Gastrocnemius medialis (tissue), 4 donors: Measurements from ENCODE around the gene PIMREG. TPM values are rescaled to one million over a fixed set of nuclear protein-coding genes. Genes with fewer than 3 reads are reported as not detected.

Source experiments
- ATAC-seq, 2 donors: fragments of 150-250 bp; one replicate each; pipeline ENCODE4 v1.9.1; 2016
- DNase-seq, 2 donors: peaks; one replicate each; pipeline ENCODE4 v3.0.0-alpha.2; 2019
- H3K27ac ChIP-seq, 4 donors: fragments of 200-600 bp; sonication (generic); 1 replicate in 1 of 4; 2 replicates in 3 of 4; pipeline ENCODE4 v1.5.1; 2016 to 2018; ENCODE audit warnings: mild to moderate bottlenecking in 2 of 4, moderate library complexity in 1 of 4
- H3K27me3 ChIP-seq, 3 donors: fragments of 200-600 bp; sonication (generic) in 2 of 3; 1 replicate in 1 of 3; 2 replicates in 2 of 3; pipeline versions ENCODE4 v1.5.1 to v1.6.0; 2016 to 2019; ENCODE audit warnings: mild to moderate bottlenecking in 1 of 3, moderate library complexity in 1 of 3
- H3K36me3 ChIP-seq, 2 donors: fragments of 200-600 bp; sonication (generic) in 1 of 2; one replicate each; pipeline ENCODE4 v1.5.1; 2017 to 2018
- H3K4me1 ChIP-seq, 2 donors: fragments of 200-600 bp; sonication (generic) in 1 of 2; one replicate each; pipeline ENCODE4 v1.5.1; 2016 to 2017; ENCODE audit warnings: mild to moderate bottlenecking in 2 of 2
- H3K4me3 ChIP-seq, 4 donors: fragments of 200-600 bp; sonication (generic) in 3 of 4; 1 replicate in 1 of 4; 2 replicates in 3 of 4; pipeline ENCODE4 v1.5.1; 2016 to 2019; ENCODE audit warnings: mild to moderate bottlenecking in 2 of 4
- H3K9me3 ChIP-seq, 3 donors: fragments of 200-600 bp; sonication (generic) in 2 of 3; 1 replicate in 1 of 3; 2 replicates in 2 of 3; pipeline ENCODE4 v1.5.1; 2016 to 2019
- POLR2A ChIP-seq, 2 donors: fragments of 450-650 bp; IDR thresholded peaks; one replicate each; pipeline ENCODE4 v1.6.1; 2017; ENCODE audit warnings: antibody characterized with exemption in 2 of 2, mild to moderate bottlenecking in 2 of 2, moderate library complexity in 2 of 2
- in situ Hi-C, 4 donors: fragments of 200-750 bp; cut with MboI; loops; one replicate each; pipeline versions ENCODE4 v1.15.0 to v1.8.0; 2017; ENCODE audit warnings: low sequenced_read_pairs in 4 of 4
- intact Hi-C: fragments of 100-400 bp; cut with DNase I; formaldehyde crosslinking; loops from one replicate; pipeline ENCODE4 v1.15.1; 2023; ENCODE audit warnings: low total_unique reads
- total RNA-seq, 4 donors: library from RNA; depleted of rRNA; stranded (reverse); fragments of >200 nt; gene quantifications; one replicate each; pipeline versions ENCODE4 v1.1.0 to v1.2.3, GENCODE V29; 2016
- TF ChIP-seq, protein P1 (sequence below), 5 experiments: fragments of 450-650 bp in 3 of 5; fragments of 200-600 bp in 2 of 5; sonication (generic) in 2 of 5; IDR thresholded peaks in 4 of 5; conservative IDR thresholded peaks in 1 of 5; 1 replicate in 4 of 5; 2 replicates in 1 of 5; pipeline ENCODE4 v1.5.1; 2016 to 2019; ENCODE audit warnings: antibody characterized with exemption in 5 of 5, mild to moderate bottlenecking in 3 of 5, moderate library complexity in 3 of 5

Gene PIMREG
- total RNA-seq, 4 donors from 2014 or later = 0.51 TPM; not detected in 3

DNA sequence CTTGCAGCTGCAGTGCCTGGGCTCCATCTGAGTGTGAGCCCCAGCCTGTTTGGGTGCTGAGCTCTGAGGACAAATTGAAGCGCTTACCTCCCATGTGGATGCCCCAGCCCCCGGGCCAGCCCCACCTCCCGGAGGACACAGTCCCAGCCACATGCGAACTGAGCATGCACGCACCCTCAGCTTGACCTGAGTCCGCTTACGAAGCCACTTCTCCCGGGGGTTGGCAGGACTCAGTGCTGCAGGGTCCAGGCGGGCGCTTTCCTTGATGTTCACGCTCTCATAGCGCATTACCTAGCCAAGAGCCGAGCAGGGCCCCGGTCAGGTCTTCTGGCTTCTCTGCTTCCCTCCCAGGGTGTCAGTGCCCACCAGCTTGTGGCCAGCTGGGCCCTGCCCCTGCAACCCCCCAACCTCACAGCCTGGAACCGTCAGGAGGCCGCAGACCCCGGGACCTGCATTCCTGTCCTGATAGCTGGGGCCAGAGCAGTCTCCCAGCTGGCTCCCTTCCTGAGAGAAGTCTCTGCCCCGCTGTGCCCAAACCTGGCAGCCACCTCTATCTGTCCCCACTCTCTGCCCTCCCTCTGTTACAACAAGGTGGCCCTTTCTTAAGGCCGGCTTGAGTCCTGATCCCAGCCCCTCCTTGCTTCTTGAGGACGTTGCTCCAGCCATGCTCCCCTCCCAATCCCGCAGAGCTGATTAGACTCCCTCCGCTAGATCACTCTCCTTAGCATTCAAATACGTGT, 24.0 kb downstream of the PIMREG start:
- H3K27ac ChIP-seq = no peak overlapping the region
- intact Hi-C loops = no loop called here
- H3K9me3 ChIP-seq = no peaks in the 10 kb centered on the region
- no peak for TF ChIP-seq POLR2A (IDR thresholded peaks at IDR 0.05)
- TF ChIP-seq, protein P1, sequence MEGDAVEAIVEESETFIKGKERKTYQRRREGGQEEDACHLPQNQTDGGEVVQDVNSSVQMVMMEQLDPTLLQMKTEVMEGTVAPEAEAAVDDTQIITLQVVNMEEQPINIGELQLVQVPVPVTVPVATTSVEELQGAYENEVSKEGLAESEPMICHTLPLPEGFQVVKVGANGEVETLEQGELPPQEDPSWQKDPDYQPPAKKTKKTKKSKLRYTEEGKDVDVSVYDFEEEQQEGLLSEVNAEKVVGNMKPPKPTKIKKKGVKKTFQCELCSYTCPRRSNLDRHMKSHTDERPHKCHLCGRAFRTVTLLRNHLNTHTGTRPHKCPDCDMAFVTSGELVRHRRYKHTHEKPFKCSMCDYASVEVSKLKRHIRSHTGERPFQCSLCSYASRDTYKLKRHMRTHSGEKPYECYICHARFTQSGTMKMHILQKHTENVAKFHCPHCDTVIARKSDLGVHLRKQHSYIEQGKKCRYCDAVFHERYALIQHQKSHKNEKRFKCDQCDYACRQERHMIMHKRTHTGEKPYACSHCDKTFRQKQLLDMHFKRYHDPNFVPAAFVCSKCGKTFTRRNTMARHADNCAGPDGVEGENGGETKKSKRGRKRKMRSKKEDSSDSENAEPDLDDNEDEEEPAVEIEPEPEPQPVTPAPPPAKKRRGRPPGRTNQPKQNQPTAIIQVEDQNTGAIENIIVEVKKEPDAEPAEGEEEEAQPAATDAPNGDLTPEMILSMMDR (IDR thresholded peaks at IDR 0.05 in 4 of 5, conservative IDR thresholded peaks at IDR 0.05 in 1 of 5) = no peak
- DNase-seq = no peak
- H3K36me3 ChIP-seq = no peaks in the 10 kb centered on the region
- no peaks in the 10 kb centered on the region for H3K27me3 ChIP-seq
- H3K4me1 ChIP-seq = peaks cover 4 to 6% of the 10 kb centered on the region in 2 donors
- H3K4me3 ChIP-seq = no peak overlapping the region
- no peak for ATAC-seq
- in situ Hi-C loops = loop anchor here in 1 of 4 donors (25.0 kb wide), 1 partner anchor 119 kb away; no protein-coding TSS in a partner anchor

- Histone ChIP-seq H3K9me3 (no peaks in the 10 kb centered on the region), H3K4me3 (no peak overlapping the region), H3K27ac (no peak overlapping the region), H3K4me1 (peaks cover 4 to 6% of the 10 kb centered on the region in 2 donors), H3K27me3 (no peaks in the 10 kb centered on the region), H3K36me3 (no peaks in the 10 kb centered on the region)
- intact Hi-C loops (loop anchor here (10.0 kb wide), 1 partner anchor 85 kb away; the partner anchor contains the start of gene PITPNM3), in situ Hi-C loops (loop anchor here in 1 of 4 donors (25.0 kb wide), 1 partner anchor 117 kb away; no protein-coding TSS in a partner anchor)
- ATAC-seq = no peak
- TF ChIP-seq, protein P1 (IDR thresholded peaks at IDR 0.05 in 4 of 5, conservative IDR thresholded peaks at IDR 0.05 in 1 of 5) = no peak
- no peak for TF ChIP-seq POLR2A (IDR thresholded peaks at IDR 0.05)
- no peak for DNase-seq
Measured at GRCh38 chr17:6470146-6470718, 26.0 kb downstream of the PIMREG start.

- H3K4me1 ChIP-seq = peaks cover 4 to 6% of the 10 kb centered on the region in 2 donors
- TF ChIP-seq, protein P1 (IDR thresholded peaks at IDR 0.05 in 4 of 5, conservative IDR thresholded peaks at IDR 0.05 in 1 of 5) = no peak
- no peak for TF ChIP-seq POLR2A (IDR thresholded peaks at IDR 0.05)
- ATAC-seq (no peak), DNase-seq (no peak)
- H3K9me3 ChIP-seq = no peaks in the 10 kb centered on the region
- in situ Hi-C loops = loop anchor here in 1 of 4 donors (25.0 kb wide), 1 partner anchor 116 kb away; no protein-coding TSS in a partner anchor
- no peak overlapping the region for H3K27ac ChIP-seq
- no peak overlapping the region for H3K4me3 ChIP-seq
- H3K36me3 ChIP-seq = no peaks in the 10 kb centered on the region
- intact Hi-C loops = loop anchor here (10.0 kb wide), 1 partner anchor 84 kb away; the partner anchor contains the start of gene PITPNM3
- no peaks in the 10 kb centered on the region for H3K27me3 ChIP-seq
Measured at GRCh38 chr17:6470751-6471521, 26.7 kb downstream of the PIMREG start.

DNA sequence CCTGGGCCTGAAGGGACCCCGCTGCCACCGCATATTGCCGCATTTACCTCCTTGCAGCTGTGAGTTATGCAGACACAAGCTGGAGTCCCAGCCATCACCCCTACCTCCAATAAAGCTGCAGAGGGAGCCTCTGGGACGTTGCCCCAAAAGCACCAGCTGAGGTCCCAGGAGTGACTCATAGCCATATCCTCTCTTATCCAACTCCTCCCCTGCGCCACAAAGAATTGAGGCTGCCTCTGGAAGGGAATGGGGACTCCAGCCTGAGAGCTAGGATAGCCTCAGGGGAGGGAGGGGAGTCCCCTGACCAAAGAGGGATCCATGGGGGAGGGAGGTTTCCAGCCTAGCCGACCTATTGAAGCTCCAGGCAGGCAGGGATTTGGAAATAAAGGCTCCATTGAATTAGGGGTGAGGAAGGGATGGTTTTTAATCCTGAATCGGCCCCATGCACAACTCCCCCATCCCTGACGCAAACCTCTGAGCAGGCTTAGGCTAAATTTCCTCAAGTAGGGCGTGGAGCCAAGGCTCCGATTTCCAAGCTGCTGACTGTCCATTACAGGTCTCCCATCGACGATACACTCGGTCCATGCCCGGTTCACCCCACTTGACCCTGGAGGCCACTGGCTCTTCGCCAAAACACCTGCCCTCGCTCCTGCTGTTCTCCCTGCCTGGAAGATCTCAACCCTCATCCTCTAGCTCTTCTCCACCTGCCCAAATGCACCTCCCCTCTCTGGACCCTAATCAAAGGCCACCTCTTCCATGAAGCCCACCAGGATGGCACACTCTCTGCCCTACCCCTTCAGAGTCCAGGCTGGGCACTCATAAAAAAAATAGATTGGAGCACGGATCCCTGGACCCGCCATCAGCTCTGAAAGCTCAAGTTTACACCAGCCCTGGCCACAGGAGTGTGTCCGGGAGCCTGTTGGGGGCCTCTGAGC, 27.5 kb downstream of the PIMREG start:
- in situ Hi-C loops = loop anchor here in 1 of 4 donors (25.0 kb wide), 1 partner anchor 116 kb away; no protein-coding TSS in a partner anchor
- no peaks in the 10 kb centered on the region for H3K36me3 ChIP-seq

More for the DNA sequence above, 27.5 kb downstream of the PIMREG start:
- no peaks in the 10 kb centered on the region for H3K9me3 ChIP-seq
- peaks cover 4 to 6% of the 10 kb centered on the region in 2 donors for H3K4me1 ChIP-seq
- intact Hi-C loops = loop anchor here (2.0 to 10.0 kb wide), 2 partner anchors 83 to 169 kb away; partner anchors contain the start of genes KIAA0753, PITPNM3 and TXNDC17
- ATAC-seq = peak in 1 of 2 donors; percentile 40
- DNase-seq = no peak
- no peak for TF ChIP-seq POLR2A (IDR thresholded peaks at IDR 0.05)
- TF ChIP-seq, protein P1 (IDR thresholded peaks at IDR 0.05 in 4 of 5, conservative IDR thresholded peaks at IDR 0.05 in 1 of 5) = no peak
- no peak overlapping the region for H3K27ac ChIP-seq
- H3K27me3 ChIP-seq = no peaks in the 10 kb centered on the region
- no peak overlapping the region for H3K4me3 ChIP-seq
